ENCODE data around the gene NUBPL.

- TF ChIP-seq, protein P1, sequence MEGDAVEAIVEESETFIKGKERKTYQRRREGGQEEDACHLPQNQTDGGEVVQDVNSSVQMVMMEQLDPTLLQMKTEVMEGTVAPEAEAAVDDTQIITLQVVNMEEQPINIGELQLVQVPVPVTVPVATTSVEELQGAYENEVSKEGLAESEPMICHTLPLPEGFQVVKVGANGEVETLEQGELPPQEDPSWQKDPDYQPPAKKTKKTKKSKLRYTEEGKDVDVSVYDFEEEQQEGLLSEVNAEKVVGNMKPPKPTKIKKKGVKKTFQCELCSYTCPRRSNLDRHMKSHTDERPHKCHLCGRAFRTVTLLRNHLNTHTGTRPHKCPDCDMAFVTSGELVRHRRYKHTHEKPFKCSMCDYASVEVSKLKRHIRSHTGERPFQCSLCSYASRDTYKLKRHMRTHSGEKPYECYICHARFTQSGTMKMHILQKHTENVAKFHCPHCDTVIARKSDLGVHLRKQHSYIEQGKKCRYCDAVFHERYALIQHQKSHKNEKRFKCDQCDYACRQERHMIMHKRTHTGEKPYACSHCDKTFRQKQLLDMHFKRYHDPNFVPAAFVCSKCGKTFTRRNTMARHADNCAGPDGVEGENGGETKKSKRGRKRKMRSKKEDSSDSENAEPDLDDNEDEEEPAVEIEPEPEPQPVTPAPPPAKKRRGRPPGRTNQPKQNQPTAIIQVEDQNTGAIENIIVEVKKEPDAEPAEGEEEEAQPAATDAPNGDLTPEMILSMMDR (IDR thresholded peaks at IDR 0.05; ENCODE audit: low read length): no peak
- TF ChIP-seq EZH2 (optimal IDR thresholded peaks at IDR 0.05; ENCODE audit: low read depth, low read length) (no peak), EZH2phosphoT487 (IDR thresholded peaks at IDR 0.05; ENCODE audit: low read length) (no peak)
Measured at GRCh38 chr14:31545328-31545727, 15.9 kb upstream of the NUBPL start.

Data from MM.1S (cell line).